ENCODE data around the gene CEP72. TPM values are rescaled to one million over a fixed set of nuclear protein-coding genes. Genes with fewer than 3 reads are reported as not detected.

CEP72 gene
- total and polyA plus RNA-seq, 2 of the 13 experiments (the other 11 are each of a cell fraction or from before 2014, with no cell fraction given) = 3.4 to 9.4 TPM

- Histone ChIP-seq H3K36me3 (replicated peaks in 1 of 2; ENCODE audit: control insufficient read depth in 1 of 2, insufficient read depth in 2 of 2, low read length in 2 of 2) (no peaks in the 10 kb centered on the region), H3K9ac (ENCODE audit: insufficient read depth, low read depth, low read length) (no peak overlapping the region), H3K4me3 (replicated peaks in 1 of 3; ENCODE audit: insufficient read depth in 1 of 3, low read depth in 2 of 3, low read length in 3 of 3) (no peak overlapping the region), H3K4me2 (ENCODE audit: low read depth, low read length) (no peak overlapping the region), H2AFZ (ENCODE audit: low read length) (no peak overlapping the region), H3K79me2 (ENCODE audit: insufficient read depth, low read length) (no peaks in the 10 kb centered on the region), H3K27ac (ENCODE audit: extremely low read length, insufficient read depth, low read length) (no peak overlapping the region), H4K20me1 (ENCODE audit: insufficient read depth, low read length) (no peaks in the 10 kb centered on the region; the same call in 1 of the 2 replicates), H3K27me3 (ENCODE audit: control insufficient read depth in 1 of 2, insufficient read depth in 2 of 2, low read length in 2 of 2) (peaks cover 5 to 22% of the 10 kb centered on the region in 2 experiments; a peak in 4 of 5 replicates), H3K9me3 (ENCODE audit: low read length) (no peaks in the 10 kb centered on the region), H3K4me1 (ENCODE audit: insufficient read depth, low read length) (peaks cover 45% of the 10 kb centered on the region)
- no TSS peak for BruUV-seq (replicated peaks)
- FAIRE-seq (no peak), ATAC-seq (no peak), DNase-seq (ENCODE audit: low spot score) (no peak)
- intact Hi-C loops (cut with micrococcal nuclease; ENCODE audit: unreplicated experiment) (loop anchor here (10.0 kb wide), 1 partner anchor 221 kb away; the partner anchor contains the start of genes BRD9 and TRIP13), in situ Hi-C loops (cut with HindIII; ENCODE audit: extremely low pct_ligation_motif_present, low pct_unique_long_range_greater_than_20kb) (loop anchor here (10.0 kb wide), 1 partner anchor 221 kb away; the partner anchor contains the start of genes BRD9 and TRIP13)
- ChIA-PET CTCF (ENCODE audit: low intra/inter-chr PET ratio, low total read pairs) (no interaction called here), POLR2A (no interaction called here)
- 24% methylated on average over 7 of the region's 27 CpGs for WGBS (ENCODE audit: low lambda C conversion rate)
- TF ChIP-seq TMF1 (CRISPR knock-in tag; IDR thresholded peaks at IDR 0.05; ENCODE audit: low read depth) (no peak), ZNF629 (CRISPR knock-in tag; conservative IDR thresholded peaks at IDR 0.05) (no peak), MEIS2 (CRISPR knock-in tag; IDR thresholded peaks at IDR 0.05) (no peak), MLXIP (CRISPR knock-in tag; IDR thresholded peaks at IDR 0.05; ENCODE audit: borderline replicate concordance) (no peak), AGO2 (optimal IDR thresholded peaks at IDR 0.05; ENCODE audit: low read depth, low read length) (peak; percentile 84), ZFP90 (CRISPR knock-in tag; IDR thresholded peaks at IDR 0.05; ENCODE audit: borderline replicate concordance) (no peak), FOXJ3 (CRISPR knock-in tag; IDR thresholded peaks at IDR 0.05; ENCODE audit: borderline replicate concordance) (no peak), HNRNPLL (IDR thresholded peaks at IDR 0.05; ENCODE audit: low read depth, low read length, poor library complexity, severe bottlenecking) (peak; percentile 5), FUBP1 (CRISPR knock-in tag; IDR thresholded peaks at IDR 0.05; ENCODE audit: borderline replicate concordance) (no peak), DMAP1 (CRISPR knock-in tag; IDR thresholded peaks at IDR 0.05) (no peak), LRRFIP1 (CRISPR knock-in tag; conservative IDR thresholded peaks at IDR 0.05) (no peak), ZNF569 (CRISPR knock-in tag; IDR thresholded peaks at IDR 0.05; ENCODE audit: borderline replicate concordance) (no peak), ZNF274 (CRISPR knock-in tag; IDR thresholded peaks at IDR 0.05) (no peak), ZNF691 (CRISPR knock-in tag; IDR thresholded peaks at IDR 0.05; ENCODE audit: borderline replicate concordance, low read depth) (no peak), SALL2 (CRISPR knock-in tag; IDR thresholded peaks at IDR 0.05) (no peak)
Observed at GRCh38 chr5:673831-674629, 61.9 kb downstream of the CEP72 start.

Measured in HepG2 (cell line).